GM18519 (cell line): ENCODE measurements around the gene CACNG4.

Source experiments
- ATAC-seq: cut with Tn5 transposase; IDR thresholded peaks from one replicate; pipeline ENCODE4 v1.9.1; 2021; ENCODE audit warnings: mild to moderate bottlenecking, moderate library complexity; ENCODE audit not compliant: unreplicated experiment, low FRiP score

Gene CACNG4

GRCh38 chr17:66943484-66943883 lies 21.0 kb upstream of the CACNG4 start:
- ATAC-seq: no peak

GRCh38 chr17:66944351-66945146 lies 20.0 kb upstream of the CACNG4 start:
- ATAC-seq: no peak

DNA sequence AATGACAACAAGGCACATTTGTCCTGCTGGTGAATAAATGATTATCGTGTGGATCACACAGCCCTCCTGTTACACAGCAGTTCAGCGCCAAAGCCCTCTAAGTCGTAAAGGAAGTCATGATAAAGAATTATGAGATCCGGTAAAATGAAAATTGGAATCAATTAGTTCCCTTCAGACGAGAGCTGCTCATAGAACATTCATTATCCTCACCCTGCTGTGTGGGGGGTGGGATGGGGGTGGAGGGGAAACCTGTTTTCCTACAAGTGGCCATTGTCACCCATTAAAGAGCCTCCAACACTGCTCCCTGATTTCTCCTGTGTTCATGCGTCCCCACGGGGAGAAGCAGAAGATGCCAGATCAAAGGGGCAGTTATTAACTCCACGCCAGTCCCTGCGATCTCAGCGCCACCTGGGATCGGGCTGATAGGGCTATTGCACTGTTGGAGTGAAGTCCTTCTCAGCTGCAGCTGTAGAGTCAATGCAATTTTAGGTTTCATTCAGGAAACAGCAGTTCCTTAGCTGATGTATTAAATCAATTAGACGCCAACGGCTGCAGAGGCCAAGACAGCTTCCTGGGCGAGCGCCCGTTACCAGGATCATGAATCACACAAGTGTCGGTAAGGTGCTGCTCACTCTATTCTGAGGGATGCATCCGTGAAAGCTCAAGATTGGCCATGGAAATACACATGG lies 19.2 kb upstream of the CACNG4 start:
- no peak for ATAC-seq

DNA sequence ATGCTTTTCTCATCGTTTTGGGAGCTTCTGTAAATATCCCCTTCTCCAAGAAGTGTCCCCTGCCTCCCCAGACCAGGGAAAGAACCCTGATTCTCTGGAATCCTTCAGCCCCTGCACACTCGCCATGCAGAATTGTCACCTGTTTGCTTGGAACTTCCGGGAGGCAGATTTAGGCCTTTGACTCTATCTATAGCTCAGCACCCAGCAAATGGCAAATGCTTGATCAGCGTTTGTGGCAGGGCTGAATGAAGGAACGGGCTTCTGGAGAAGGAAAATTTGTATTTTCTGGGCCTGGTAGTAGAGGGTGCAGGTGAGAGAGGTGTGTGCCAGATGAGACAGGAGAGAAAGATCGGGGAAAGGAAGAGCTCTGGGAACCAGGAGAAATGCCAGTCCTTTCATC lies 18.3 kb upstream of the CACNG4 start:
- ATAC-seq: no peak

DNA sequence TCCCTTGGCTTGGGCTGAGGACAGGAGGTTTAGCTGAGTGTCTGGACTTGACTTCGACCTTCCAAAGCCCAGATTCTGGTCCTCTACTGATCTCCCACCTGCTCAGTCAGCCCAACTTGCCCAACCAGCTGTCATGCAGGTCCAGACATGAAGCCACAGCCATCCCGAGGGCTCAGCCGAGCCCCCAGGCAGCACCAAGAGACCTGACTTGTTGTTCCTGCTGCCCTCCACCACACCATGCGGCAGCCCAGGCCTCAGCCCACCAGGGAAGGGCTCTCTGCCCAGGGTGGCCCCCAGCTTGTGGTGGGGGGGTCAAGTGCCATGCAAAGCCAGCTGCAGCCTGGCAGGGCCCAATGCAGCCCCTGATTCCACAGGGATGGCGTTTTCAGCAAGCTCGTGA lies 17.2 kb upstream of the CACNG4 start:
- no peak for ATAC-seq

DNA sequence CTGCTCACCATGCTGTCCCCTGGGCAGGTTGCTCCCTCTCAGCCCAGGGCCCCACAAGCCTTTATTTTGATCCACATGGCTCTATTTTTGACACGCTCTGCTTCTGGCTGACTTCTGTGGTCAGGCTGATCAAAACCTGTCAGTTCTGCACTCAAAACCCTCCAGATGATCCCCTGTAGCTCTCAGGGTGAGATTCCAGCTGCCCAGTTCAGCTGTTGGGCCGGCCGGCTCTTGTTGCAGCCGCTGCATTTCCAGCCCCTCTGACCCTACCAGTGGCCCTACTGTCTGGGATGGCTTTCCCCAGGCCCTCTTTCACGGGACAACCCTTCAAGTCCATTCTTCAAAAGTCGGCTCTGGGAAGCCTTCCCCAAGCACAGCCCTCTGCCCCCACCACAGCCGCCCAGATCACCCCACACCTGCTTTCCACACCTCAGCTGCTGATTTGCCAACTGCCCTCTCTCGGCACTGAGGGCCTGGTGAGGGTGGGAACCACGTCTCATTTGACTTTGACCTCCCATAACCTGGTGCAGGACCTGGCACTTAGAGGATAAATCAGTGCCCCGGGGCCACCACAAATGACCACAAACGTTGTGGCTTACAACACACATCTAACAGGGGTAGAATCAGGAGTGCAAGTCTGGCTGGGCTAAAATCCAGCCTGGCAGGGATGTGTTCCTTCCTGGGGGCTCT lies 16.3 kb upstream of the CACNG4 start:
- no peak for ATAC-seq

DNA sequence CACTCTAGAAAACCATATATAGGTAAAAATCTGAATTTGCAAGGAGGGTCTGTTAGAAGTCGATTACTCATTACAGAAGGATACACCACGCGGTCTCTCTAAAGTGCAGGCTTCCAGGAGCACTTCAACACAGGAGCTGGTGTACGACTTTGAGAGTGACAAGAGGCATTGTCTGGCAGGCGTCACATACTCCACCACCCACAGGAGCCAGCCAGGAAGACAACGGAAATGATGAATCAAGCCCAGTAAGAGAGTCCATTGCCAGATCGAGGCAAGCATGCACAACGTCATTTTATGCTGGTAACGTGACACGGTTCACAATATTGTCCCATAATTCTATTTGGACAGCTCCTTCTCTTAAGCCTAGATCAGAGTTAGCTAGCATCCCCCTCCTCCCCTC lies 15.0 kb upstream of the CACNG4 start:
- ATAC-seq: no peak

GRCh38 chr17:66950325-66950724 lies 14.2 kb upstream of the CACNG4 start:
- ATAC-seq: no peak

DNA sequence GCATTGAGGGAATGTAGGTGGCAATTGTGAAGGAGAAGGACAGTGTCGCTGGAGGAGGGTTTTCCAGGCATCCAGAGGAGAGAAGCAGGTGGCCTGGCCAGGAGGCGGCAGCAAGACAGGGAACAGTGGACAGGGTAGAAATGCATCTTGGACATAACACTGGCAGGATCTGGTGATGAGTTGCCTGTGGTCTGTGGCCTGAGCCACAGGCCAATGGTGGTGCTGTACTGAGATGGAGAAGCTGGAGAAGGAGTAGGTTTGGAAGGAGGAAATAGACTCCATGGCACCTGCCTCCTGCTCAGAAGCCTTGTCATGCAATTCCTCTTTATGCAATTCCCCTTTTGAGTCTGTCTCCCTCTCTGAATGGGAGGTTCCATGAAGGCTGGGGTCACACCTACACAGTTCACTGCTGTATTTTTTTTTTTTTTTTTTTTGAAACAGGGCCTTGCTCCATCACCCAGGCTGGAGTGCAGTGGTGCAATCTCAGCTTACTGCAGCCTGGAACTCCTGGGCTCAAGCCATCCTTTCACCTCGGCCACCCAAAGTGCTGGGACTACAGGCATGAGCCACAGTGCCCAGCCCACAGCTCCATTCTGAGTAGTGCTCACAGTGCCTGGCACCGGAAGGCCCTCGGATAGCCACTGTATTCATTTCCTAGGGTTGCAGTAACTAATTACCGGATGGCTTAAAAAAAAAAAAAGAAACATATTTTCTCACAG lies 13.5 kb upstream of the CACNG4 start:
- no peak for ATAC-seq

- ATAC-seq: no peak
These were observed 12.9 kb upstream of the CACNG4 start for GRCh38 chr17:66951605-66951953.

GRCh38 chr17:66952031-66952524 lies 12.4 kb upstream of the CACNG4 start:
- ATAC-seq: no peak

DNA sequence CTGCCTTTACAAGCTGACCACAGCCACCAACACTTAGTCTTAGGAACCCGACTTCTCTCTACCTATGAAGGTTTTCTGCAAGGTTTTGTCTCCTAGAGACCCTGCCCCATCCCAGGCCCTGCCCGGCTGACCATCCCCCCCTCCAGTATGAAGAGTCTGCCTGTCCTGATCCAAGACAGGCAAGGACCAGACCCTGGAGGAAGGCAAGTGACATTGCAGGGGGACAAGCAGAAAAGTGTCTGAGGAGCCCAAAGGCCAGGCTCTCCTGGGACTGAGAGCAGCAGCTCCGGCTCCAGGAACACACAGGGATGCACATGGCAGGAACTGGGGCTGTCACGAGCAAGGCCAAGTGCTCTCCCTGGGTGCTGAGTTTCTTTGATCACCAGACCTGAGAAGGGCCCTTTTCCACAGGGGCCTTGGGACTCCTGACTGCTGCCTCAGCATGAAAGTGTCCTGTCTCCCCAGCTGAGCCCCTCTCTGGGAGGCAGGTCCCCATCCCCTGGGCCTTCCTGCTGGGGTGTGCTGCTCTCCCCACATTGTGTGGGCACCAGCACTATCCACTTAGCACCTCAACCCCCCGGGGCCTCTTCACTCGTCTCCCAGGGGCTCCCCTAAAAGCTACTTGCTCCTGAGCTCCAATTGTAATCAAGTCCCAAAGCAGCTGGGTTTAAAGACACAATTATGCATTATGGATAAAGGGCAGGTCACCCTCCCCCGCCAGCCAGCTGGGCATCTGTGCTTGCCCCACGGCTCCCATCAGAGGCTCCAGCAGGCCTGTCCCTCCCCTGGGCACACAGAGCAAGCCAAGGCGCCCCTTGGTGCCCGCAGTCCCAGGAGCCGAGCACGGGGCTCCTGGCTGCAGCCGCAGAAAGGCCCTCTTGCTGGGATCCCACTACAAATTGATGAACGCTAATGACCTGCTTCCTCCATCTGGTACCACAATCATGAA lies 11.6 kb upstream of the CACNG4 start:
- no peak for ATAC-seq

DNA sequence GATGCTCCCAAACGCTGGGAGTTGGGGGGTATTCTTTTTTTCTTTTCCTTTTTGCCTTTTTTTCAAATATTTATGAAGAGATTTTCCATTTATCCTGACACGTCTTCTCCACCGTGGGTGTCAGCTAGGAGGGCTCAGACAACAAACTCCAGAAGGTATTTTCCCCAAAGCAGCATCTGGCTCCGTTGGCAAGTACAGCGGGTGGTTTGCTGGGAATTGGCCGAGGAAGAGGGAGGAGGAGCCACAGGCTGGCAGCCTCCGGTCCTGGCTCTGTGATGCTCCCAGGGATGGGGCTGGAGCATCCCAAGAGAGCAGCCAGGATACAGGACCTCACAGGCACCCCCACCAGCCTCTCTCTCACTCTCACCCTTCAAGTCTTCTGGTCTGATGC lies 10.9 kb upstream of the CACNG4 start:
- ATAC-seq: no peak

DNA sequence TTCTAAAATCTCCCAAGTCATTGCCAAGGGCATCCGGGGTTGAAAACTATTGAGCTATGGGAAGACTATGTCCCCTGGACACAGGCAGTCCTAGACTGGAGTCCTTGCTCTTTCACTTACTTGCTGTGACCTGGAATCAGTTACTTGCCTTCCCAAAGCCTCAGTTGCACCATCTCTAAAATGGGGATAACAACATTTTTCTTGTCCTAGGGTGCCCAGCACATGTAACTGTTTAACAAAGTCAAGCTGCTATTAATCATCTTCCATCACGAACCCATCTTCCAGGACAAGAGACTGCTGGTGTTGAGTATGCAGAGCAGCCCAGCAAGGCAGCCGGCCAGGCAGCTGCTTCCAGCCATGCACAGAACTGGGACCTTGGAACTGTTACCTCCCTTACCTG lies 9.9 kb upstream of the CACNG4 start:
- ATAC-seq: no peak

- ATAC-seq: no peak
These were observed 8.7 kb upstream of the CACNG4 start for GRCh38 chr17:66955821-66956220.

DNA sequence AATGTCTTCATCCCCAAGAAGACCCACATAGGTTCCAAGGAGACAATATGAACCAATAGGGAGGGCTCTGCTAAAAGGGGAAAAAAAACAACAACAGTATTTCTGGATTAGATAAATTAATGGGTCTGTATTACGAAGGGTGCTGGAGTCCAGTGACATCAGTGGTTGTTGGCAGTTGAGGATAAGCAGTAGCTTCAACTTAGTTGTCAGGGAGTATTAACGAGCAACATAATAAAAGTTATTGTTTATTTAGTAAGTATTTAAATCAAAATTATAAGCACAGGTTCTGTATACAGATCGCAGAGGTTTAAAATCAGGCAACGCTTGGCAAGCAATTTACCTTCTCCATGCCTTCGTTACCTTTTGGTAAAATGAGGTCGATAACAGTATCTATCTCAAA lies 7.6 kb upstream of the CACNG4 start:
- ATAC-seq: no peak

- no peak for ATAC-seq
These were observed 7.2 kb upstream of the CACNG4 start for GRCh38 chr17:66957343-66957742.

DNA sequence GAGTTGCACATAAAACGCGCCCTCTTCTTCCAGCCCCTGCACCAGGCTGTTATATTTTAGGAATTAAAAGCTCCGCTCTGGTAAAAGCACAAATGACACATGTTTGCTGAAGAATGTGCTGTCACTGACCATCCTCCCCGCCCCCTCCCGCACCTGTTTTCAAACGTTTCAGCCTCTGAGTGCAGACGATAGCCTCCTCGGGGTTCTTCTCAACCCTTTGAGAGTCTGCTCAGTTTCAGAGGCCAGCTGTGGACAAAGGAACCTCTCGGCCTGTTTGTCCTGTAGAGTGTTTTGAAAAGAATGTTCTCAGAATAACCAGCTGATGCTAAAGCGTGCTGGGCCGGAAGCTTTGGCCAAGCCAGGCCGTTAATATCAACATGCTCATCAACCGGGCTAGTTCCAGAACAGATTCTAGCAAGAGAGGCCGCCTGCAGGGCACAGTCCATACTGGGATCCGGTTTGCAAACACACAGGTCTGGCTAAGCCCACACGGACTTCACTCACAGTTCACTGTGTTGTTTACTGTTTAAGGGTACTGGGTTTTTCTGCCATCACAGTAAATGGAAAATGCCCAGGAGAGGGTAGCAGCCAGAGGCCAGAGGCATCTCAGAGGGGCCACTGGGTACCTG lies 6.4 kb upstream of the CACNG4 start:
- no peak for ATAC-seq

DNA sequence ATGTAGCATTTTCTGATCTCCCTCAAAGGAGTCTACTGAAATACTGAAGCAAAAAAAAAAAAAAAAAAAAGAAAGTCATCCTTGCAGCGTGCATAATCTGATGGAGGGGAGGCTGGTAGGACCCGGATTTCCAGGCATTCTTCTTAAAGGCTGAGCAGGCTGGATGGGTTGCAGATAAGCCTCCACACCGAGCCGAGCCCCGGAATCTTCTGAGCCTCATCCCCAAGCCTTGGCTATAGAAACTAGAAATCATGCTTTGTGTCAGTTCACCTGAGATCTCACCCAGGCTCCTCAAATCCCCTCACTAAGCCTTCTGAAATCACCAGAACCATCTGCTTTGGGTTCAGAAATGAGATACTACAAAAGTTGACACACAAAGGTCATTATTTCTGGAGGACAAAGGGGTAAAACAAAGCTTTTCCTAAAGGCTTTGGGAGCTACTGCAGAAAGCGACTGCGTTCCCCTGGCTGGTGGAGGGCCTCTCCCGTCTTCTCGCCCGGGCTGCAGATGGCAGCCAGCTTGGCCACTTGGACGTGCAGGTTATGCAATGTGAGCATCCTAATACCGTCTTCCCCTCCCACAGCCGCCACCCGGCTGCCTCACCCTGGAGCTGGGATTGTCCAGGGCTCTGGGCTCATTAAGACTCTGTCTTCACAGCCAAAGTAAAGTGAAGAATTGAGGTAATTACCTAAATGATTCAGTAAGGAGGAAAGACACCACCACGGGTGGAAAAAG lies 4.7 kb upstream of the CACNG4 start:
- ATAC-seq: no peak
